Stimulated activated CD8-positive, alpha-beta memory T cell treated with anti-CD3 and anti-CD28 coated beads, Interleukin-4, amount 100 ng/mL, for 48 hours (primary cell): ENCODE results near the gene DLG4.
"Not testable (repeated sequence)": the region's sequence is repeated elsewhere in the genome, so short reads cannot be mapped to it uniquely, and the experiment has no call there.

Experiments
- DNase-seq: peaks from one replicate; pipeline ENCODE4 v3.0.0-alpha.2; 2020

Gene DLG4

DNA sequence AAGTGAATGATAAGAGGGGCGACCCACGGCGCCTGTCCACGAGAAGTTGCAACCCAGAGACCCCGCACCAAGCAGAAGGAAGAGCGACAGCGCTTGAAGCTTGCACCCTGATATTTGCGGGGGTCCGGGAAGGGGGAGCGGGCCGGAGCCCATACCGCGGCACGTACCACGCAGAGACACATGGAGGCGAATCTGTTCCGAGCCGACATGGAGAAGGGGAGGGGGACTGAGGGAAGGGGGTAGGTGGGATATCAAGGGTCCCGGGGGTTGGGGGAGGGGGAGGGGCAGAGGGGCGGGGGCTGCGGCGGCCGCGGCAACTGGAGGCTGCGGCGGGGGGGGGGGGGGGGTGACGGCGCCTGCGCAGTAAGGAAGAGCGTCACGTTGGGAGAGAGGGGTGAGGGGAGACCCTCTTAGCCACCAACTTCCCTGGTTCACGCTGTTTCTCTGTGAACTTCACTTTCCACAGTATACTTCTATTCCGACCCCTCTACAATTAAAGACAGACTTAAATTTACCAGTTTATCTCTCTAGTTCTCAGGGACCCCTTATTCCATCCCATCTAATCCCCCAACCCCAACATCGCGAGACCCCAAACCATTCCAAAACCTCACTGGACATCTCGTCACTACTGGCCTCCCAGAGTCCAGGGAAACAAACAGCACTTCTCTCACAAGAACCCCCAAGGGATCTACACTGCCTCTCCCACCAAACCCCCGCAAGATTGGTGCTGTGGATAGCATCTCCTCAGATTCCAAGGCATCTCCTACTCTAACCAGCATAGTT lies 8.0 kb downstream of the DLG4 start:
- no peak for DNase-seq

DNA sequence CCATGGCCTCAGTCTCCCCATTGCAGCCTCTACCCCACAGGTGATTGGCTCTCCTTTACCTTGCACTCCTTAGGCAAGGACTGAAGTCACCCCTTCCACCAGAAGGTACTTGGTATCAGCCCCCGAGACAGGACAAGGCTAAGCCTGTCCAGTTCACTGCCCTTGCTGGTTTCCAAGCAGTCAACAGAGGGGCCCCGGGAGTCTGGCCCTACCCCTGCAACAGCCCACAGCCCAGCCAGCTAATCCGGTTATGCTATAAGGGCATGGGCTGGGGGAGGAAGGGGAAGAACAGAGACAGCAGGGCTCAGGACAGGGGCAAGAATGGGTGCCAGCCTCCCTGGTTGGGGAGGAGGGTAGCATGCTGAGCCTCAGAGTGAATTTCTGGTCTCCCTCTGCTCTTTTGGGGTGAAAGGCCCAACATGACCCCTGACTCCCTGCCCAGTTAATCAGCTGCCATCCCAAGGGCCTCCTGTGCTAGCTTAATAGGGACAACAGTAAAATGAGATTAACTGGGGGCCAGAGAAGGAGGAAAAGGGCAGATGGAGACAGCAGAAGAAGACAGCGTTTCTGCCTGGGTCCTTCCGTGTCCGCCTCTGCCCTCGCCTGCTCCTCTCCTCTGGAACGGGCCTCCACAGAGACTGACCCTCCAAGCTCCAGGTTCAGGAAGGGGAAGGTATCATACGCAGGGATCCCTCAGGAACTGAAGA lies 10.7 kb downstream of the DLG4 start:
- no peak for DNase-seq

DNA sequence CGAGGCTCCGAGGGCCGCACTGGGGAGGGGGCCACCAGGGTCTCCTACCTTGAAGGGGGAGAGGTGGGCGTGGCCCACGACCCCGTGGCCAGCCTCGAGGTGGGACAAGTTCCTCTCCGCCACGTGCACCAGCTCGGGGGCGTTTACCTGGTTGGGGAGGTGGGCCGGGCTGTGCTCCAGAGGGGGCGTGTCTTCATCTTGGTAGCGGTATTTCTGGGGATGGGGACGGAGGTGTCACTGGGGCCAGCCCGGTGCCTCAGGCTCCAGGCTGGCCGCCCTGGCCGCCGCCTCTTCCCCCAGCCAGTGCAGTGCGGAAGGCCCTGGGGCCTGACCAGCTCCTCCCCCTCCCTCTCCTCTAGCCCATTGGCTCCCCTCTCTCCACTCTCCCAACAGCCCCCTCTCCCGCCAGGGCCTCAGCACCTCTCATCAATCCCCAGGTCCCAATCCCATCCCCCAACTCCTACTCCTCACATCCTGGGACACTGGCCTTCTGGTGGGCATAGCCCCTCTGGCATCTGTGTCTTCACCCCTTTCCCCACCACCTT lies 11.5 kb downstream of the DLG4 start:
- DNase-seq: no peak

DNA sequence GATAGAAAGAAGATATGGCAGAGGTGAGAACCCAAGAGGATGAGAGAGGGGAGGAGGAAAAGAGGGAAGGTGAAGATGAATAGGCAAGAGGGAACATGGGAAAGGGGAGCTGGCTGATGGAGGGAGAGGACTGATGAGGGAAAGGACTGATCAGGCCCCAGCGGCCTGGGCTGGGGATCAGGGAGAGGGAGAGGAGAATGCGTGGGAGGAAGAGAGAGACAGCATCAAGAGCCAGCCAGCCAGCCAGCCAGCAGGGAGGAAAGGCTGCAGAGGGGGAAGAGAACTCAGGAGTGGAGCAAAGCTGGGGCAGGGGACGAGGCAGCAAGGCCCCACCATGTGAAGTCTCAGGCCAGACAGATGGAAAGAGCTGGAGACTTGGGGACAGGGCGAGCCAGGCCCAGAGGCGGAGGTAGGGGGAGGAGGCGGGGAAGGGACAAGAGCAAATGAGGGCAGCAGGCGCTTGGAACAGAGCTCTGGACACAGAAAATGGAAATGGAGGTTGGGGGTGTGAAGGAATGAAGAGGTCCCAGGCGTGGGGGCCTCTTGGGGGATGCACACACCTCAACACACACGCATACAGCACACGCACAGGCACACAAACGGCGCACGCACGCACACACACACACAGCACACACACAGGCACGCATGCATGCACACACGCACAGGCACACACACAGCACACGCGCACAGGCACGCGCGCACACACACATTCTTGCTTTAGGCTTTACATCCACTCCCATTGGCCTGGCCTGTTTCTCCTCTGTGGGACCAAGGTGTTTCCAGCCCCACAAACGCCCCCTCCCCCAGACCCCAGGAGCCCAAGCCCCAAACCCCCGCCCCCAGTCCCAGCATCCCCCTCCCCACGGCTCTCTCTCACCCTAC lies 12.3 kb downstream of the DLG4 start:
- DNase-seq: no peak

DNA sequence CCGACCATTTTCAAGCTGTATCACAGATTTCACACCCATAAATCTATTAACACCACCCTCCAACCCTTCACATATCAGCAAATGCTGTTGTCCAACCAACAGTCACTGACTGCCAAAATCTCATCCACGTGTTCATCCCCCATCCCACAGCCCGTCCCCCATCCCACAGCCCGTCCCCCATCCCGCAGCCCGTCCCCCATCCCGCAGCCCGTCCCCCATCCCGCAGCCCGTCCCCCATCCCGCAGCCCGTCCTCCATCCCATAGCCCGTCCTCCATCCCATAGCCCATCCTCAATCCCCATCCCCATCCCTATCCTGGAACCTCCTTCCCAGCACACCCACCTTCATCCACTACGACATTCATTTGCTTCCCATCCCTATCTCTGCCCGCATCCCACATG lies 14.1 kb downstream of the DLG4 start:
- no peak for DNase-seq

DNA sequence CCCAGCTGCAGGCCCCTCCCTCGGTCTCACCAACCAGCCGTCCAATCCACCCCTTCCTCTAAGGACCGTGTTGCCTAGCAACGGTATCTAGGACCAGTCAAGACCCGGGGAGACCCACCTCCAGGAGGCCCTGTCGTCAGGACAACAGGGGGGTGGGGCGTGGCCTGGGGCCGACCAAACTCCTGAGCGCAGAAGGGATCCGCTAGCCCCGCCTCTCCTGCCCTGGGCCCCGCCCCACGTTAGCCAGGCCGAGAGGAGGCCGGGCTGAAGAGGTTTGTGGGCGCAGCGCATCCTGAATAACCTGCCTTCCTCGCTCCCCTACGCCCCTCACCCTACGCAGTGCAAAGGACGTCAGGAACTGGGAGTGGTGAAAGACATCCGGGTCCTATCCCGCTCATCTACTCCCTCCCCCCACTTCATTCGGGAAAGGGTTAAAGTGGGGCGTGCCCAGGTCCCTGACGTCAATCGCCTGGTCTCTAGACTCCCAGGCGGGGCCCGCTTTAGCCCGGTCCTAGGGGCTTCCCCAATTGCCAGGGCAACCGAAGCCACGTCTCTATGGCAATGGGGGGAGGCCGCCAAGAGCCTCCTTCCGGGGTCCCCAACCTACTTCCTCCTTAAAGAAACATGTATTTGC lies 14.7 kb downstream of the DLG4 start:
- peak; percentile 96 for DNase-seq

DNA sequence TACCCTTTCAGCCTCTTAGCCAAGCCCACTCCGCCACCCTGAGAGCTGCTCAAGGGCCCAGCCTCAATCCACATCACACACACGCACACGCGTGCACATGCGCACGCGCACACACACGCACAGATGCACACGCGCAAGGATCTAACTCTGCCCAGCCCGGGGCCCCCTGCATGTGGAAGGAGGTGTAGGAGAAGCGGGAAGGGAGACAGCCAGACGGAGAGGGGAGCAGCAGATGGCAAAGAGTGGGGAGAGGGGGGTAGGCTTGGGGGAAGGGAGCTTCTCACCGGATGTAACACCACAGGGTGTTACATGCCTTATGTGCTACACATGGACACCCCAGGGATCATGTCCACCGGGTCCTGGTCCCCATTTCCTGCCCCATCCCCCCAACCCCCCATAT lies 15.3 kb downstream of the DLG4 start:
- DNase-seq: no peak

DNA sequence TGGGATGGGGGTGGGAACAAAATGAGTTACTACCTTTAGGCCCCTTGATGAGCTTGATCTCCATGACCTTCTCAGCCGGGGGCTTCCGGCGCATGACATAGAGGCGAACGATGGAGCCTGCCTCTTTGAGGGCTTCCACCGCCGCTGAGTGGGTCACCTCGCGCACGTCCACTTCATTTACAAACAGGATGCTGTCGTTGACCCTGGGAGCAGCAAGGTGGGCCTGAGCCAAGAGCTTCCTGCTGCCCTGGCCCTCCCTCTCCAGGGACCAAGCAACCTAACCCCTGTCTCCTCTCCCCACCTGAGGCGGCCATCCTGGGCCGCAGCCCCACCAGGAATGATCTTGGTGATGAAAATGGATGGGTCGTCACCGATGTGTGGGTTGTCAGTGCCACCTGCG lies 16.2 kb downstream of the DLG4 start:
- DNase-seq: no peak

DNA sequence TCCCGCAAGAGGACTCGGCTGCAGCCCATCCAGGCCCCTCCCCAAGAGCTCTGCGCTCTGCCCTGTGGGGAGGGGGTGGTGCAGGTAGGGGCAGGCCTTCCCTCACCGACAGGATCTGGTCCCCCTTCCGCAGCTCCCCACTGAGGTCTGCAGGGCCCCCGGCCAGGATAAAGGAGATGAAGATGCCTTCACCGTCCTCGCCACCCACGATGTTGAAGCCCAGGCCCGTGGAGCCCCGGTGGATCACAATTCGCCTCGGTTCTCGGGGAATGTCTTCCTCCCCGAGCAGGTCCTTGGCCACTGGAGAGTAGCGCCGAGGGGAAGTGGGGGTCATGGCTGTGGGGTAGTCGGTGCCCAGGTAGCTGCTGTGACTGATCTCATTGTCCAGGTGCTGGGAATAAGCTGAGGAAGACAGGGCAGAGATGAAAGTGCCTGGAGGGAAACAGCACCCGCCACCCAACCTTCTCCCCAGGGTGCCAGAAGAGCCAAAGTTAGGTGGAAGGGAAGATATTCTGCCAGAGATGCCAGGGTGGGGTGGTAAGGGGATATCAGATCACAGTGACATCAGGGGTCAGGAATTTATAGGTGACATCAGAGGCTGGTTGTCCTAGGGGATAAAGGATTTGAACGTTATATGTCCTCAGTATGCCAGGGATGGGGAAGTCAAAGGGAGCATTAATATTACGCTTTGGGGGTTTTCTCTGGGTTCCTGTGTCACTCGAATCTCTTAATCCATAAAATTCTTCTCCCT lies 22.8 kb downstream of the DLG4 start:
- DNase-seq: no peak

DNA sequence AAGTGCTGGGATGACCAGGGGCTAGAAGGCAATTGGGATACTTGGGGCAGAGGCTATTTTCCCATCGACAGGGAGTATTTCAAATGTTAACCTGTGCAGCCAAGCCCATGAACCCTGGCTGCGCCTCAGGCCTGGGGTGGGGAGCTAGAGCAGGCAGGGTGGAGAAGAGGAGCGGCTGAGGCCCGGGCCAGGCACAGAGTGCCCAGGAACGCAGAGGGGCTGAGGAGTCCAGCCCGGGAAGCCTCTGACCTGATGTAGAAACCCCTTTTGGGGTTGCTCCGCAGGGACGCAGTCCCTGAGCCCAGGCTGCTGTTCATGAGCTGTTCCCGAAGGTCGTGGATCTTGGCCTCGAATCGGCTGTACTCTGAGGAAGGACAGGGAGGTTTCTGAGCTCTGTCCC lies 23.7 kb downstream of the DLG4 start:
- DNase-seq: no peak

DNA sequence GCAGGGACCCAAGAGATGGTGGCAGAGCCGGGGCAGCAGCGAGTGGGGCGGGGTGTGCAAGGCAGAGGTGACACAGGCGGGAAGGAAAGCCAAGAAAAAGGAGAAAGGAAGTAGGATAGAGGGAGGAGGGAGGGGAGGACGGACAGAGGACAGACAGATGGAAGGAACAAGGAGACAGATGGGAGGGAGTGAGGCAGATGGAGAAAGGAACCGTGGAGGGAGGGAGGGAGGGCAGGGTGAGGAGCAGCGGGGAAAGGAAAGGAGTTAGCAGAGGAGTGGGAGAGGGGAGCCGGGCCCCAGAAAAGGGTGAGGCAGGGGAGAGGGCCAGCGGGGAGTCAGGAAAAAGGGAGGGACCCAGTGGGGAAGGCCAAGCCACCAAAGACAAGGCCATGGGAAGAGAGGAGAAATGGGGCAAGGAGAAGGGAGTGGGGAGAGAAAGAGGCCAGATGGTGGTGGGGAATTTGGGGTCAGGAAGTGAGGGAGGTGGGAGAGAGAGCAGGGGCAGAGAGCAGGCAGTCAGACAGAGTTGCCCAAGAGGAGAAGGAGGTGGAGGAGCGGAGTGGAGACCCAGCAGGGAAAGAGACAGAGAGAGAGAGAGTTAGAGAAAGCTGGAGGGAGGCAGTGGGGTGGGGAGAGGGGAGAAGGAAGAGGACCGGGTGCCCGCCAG lies 27.2 kb downstream of the DLG4 start:
- DNase-seq: no peak

DNA sequence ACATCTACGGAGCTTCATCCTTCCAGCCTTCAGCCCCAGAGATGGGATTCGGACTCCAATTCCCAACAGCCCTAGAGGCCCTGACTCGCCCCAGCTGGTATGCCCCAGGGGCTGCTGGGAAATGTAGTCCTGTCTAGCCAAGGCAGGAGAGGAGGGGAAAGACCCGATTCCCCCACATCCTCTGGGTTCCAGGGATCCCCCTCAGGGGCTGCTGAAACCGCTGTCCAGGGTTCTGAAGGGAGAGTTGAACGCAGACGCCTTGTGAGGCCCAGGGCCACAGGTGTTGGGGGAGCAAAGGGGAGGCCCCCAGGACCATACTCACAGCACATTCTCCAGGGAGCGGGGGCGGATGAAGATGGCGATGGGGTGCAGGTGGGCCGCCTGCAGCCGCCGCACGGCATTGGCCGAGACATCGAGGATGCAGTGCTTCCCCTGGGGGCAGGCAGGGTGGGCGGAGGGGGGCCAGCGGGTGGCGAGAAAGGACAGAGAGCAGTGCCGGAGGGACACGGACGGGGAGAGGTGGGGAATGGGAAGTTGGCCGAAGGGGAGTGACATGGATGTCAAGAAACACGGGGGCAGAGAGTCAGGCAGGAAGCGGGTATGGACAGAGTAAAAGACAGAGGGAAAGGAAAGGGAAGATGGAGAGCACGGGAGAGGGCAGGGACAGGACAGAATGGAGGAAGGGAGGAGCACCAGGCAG lies 27.9 kb downstream of the DLG4 start:
- peak; percentile 54 for DNase-seq

DNA sequence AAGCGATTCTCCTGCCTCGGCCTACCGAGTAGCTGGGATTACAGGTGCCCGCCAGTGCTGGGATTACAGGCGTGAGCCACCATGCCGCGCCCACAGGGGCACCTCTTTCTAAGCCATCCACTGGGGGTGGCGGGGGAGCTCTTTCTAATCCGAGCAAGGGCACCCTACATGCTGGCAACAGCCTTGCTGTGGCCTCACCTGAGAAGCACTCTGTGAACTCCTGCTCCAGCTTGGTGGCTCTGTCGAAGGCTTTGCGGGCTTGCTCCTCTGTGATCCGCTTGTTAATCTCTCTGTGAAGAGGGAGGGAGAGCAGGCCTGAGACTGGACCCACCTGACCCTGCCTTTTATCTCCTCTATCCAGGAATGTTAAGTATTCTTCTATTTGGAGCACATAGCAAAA lies 28.6 kb downstream of the DLG4 start:
- DNase-seq: no peak

DNA sequence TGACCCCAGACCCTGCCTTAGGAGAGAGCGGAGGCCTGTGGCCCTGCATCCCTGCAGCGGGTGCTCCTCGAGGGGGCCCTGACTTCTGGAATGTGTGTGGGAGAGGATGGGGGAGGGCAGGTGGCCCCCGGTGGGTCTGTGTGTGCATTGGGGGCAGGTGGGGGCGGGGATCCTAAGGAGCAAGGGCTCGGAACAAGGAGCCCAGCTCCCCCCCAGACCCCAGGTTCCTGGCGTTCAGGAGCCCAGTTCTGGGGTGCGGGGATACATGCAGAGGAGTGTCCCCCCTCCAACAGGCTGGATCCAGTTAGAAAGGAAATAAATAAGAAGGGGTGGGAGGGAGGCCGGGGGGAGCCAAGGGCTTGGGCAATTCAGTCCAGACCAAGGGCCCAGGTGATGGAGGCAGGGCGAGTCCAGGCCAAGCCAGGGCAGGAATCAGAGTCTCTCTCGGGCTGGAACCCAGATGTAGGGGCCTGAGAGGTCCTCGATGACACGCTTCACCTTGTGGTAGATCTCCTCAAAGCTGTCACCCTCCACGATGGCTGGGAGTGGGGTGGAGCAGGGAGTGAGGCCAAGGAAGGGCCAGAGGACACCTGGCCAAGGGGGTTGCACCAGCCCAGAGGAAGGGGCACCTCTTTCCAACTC lies 29.2 kb downstream of the DLG4 start:
- DNase-seq: no peak

DNA sequence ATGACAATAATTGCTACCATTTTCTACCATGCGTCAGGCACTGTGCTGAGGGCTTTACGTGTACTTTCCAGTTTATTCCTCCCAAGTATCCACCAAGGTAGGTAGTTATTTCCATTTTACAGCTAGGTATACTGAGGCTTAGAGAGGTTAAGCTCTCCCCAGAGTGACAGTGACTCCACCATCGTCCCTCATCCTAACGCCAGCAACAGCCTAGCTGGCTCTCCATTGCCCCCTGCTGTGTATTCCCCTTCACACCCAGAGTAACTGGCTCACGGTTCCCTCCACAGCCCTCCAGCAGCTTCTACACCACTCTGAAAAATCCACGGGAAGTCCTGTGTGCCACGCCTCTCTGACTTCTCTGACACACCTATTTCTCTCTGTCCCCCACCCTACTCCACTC lies 33.4 kb downstream of the DLG4 start:
- DNase-seq: no peak

DNA sequence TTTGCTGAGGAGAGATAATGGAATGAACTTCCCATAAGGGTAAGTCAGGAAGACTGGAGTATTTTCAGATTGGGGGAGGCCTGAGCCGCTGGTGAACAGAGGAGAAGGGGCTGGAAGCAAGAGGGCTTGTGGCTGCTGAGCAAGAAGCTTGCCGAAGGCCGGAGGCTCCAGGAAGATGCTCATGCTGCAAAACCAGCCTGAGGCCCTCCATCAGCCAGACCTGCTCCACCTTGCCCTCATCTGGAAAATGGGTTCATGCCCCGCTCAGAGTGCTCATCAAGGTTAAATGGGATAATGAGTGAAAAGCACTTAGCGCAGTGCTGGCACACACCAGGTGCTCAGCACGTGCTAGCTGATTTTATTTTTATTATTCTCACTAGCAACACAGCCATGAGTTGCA lies 35.0 kb downstream of the DLG4 start:
- no peak for DNase-seq

DNA sequence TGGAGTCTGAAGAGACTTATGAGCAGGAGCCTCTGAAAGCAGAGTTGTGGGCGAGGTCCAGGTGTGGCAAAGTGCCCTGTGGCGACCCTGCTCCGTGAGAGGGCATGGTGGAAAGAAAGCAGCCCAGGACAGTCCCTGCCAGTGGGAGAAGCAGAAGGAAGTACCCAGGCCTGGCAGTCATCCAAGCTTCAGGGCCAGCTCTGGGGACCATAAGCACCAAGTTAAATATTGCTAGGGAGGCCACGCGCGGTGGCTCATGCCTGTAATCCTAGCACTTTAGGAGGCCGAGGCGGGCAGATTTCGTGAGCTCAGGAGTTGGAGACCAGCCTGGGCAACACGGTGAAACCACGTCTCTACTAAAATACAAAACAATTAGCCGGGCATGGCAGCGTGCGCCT lies 35.5 kb downstream of the DLG4 start:
- DNase-seq: no peak

DNA sequence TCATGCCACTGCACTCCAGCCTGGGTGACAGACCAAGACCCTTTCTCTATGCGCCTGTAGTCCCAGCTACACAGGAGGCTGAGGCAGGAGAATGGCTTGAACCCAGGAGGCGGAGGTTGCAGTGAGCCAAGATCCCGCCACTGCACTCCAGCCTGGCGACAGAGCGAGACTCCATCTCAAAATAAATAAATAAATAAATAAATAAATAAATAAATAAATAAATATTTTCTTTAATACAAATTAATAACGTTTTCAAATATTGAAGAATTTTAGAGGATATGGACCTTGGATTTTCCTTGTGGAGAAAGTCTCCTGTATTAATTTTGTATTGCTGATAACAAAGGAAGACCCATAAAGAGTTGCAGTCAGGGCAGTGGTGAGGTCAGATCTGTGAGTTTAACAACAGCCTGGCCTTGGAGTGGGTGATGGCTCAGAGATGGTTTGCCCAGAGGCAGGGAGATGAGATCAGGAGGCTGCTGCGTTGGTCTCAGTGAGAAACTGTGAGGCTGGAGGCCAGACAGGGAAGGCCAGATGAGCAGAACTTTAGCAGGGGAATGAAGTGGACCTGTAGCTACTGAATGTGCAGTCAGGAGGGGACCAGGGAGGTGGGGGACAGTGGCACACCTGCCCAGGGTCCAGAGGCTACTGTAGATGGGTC lies 36.1 kb downstream of the DLG4 start:
- DNase-seq: no peak

DNA sequence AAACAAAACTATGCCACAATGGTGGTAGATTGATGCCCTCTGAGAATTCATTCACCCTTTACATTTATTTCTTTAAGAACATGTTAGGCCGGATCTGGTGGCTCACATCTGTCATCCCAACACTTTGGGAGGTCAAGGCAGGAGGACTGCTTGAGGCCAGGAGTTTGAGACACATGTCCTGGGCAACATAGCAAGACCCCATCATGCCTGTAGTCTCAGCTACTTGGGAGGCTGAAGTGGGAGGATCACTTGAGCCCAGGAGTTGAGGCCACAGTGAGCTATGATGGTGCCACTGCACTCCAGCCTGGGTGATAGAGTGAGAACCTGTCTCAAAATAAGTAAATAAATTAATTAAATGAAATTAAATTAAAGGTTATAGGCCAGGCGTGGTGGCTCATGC lies 37.5 kb downstream of the DLG4 start:
- DNase-seq: not testable (repeated sequence)
